ENCODE data around the gene HOXB6. TPM values are rescaled to one million over a fixed set of nuclear protein-coding genes. Genes with fewer than 3 reads are reported as not detected.
A peak's percentile ranks its signal among the peaks of the same experiment; 100 is the strongest.

Gene HOXB6
- total RNA-seq, 1 donor from 2014 or later: 0.40 TPM

- peak; percentile 64 to 67 for DNase-seq (ENCODE audit: low read depth in 2 of 2)
Observed at GRCh38 chr17:48610282-48611211, 5.8 kb upstream of the HOXB6 start, which contains the start of gene HOXB7. HOXB7 (minus strand) TSS chr17:48611017; CDS start chr17:48610918, 99 bp downstream.

- DNase-seq (ENCODE audit: low read depth in 2 of 2): no peak
Observed at GRCh38 chr17:48609759-48610281, 5.0 kb upstream of the HOXB6 start.

- DNase-seq (ENCODE audit: low read depth in 2 of 2): no peak
Observed at GRCh38 chr17:48609033-48609432, 4.2 kb upstream of the HOXB6 start.

GRCh38 chr17:48608494-48608834 is 3.7 kb upstream of the HOXB6 start:
- DNase-seq (ENCODE audit: low read depth in 2 of 2): no peak

- no peak for DNase-seq (ENCODE audit: low read depth in 2 of 2)
Observed at GRCh38 chr17:48606892-48607614, 2.3 kb upstream of the HOXB6 start.

- no peak for DNase-seq (ENCODE audit: low read depth in 2 of 2)
Observed at GRCh38 chr17:48605991-48606891, 1.5 kb upstream of the HOXB6 start.

- no peak for DNase-seq (ENCODE audit: low read depth in 2 of 2)
Observed at GRCh38 chr17:48605409-48605919, 678 bp upstream of the HOXB6 start.

GRCh38 chr17:48603959-48604769 is 622 bp downstream of the HOXB6 start:
- DNase-seq (ENCODE audit: low read depth in 2 of 2): no peak

GRCh38 chr17:48601539-48602425 is 3.0 kb downstream of the HOXB6 start:
- DNase-seq (ENCODE audit: low read depth in 2 of 2): no peak

- DNase-seq (ENCODE audit: low read depth in 2 of 2): no peak
Observed at GRCh38 chr17:48601207-48601538, 3.6 kb downstream of the HOXB6 start.

- DNase-seq (ENCODE audit: low read depth in 2 of 2): no peak
Observed at GRCh38 chr17:48600244-48601098, 4.3 kb downstream of the HOXB6 start.

GRCh38 chr17:48599354-48599753 is 5.4 kb downstream of the HOXB6 start:
- no peak for DNase-seq (ENCODE audit: low read depth in 2 of 2)

GRCh38 chr17:48598736-48599135 is 6.0 kb downstream of the HOXB6 start:
- no peak for DNase-seq (ENCODE audit: low read depth in 2 of 2)

- DNase-seq (ENCODE audit: low read depth in 2 of 2): peak; percentile 58 to 66
Observed at GRCh38 chr17:48597778-48598631, 6.8 kb downstream of the HOXB6 start.

- no peak for DNase-seq (ENCODE audit: low read depth in 2 of 2)
Observed at GRCh38 chr17:48597528-48597777, 7.3 kb downstream of the HOXB6 start.

GRCh38 chr17:48596735-48597527 is 7.9 kb downstream of the HOXB6 start:
- DNase-seq (ENCODE audit: low read depth in 2 of 2): peak in 1 of 2 donors; percentile 42
